Skeletal muscle tissue (tissue), 4 donors: ENCODE results near the gene COX7B2. TPM values are rescaled to one million over a fixed set of nuclear protein-coding genes. Genes with fewer than 3 reads are reported as not detected.

ENCODE experiments used
- H3K27ac ChIP-seq: one replicate; pipeline ENCODE4 v1.7.0; 2013; ENCODE audit warnings: mild to moderate bottlenecking, low read depth, low read length, inconsistent platforms
- H3K27me3 ChIP-seq, 3 donors: one replicate each; pipeline ENCODE4 v1.7.0; 2013; ENCODE audit warnings: low read length in 3 of 3; ENCODE audit not compliant: control insufficient read depth in 3 of 3, insufficient read depth in 3 of 3
- H3K36me3 ChIP-seq, 3 donors: one replicate each; pipeline ENCODE4 v1.7.0; 2013; ENCODE audit warnings: low read length in 3 of 3; ENCODE audit not compliant: control insufficient read depth in 3 of 3, insufficient read depth in 3 of 3
- H3K4me1 ChIP-seq, 3 donors: one replicate each; pipeline ENCODE4 v1.7.0; 2013; ENCODE audit warnings: low read length in 3 of 3, mild to moderate bottlenecking in 3 of 3; ENCODE audit not compliant: control insufficient read depth in 3 of 3, insufficient read depth in 3 of 3
- H3K4me3 ChIP-seq, 3 donors: one replicate each; pipeline ENCODE4 v1.7.0; 2013; ENCODE audit warnings: low read length in 3 of 3
- H3K9ac ChIP-seq, 3 donors: one replicate each; pipeline ENCODE4 v1.7.0; 2013; ENCODE audit warnings: low read length in 3 of 3, mild to moderate bottlenecking in 3 of 3, moderate library complexity in 2 of 3, low read depth in 1 of 3
- H3K9me3 ChIP-seq, 3 donors: one replicate each; pipeline ENCODE4 v1.7.0; 2013; ENCODE audit warnings: low read length in 3 of 3; ENCODE audit not compliant: control insufficient read depth in 3 of 3
- total RNA-seq: library from RNA; depleted of rRNA; stranded (reverse); fragments of >200 nt; gene quantifications from one replicate; pipeline ENCODE4 v1.2.3, GENCODE V29; 2014
- donor health status: Osteomylitis.

The COX7B2 gene
- total RNA-seq, 1 donor from 2014 or later: not detected

- no peak overlapping the region for H3K27ac ChIP-seq
- H3K4me1 ChIP-seq: no peaks in the 10 kb centered on the region
- no peaks in the 10 kb centered on the region for H3K36me3 ChIP-seq
- no peak overlapping the region for H3K4me3 ChIP-seq
- no peaks in the 10 kb centered on the region for H3K9me3 ChIP-seq
- no peaks in the 10 kb centered on the region for H3K27me3 ChIP-seq
- H3K9ac ChIP-seq: no peak overlapping the region
These were observed 104.1 kb downstream of the COX7B2 start for GRCh38 chr4:46804781-46805413.

- Histone ChIP-seq H3K27ac (no peak overlapping the region), H3K4me1 (no peaks in the 10 kb centered on the region), H3K4me3 (no peak overlapping the region), H3K27me3 (no peaks in the 10 kb centered on the region), H3K9ac (no peak overlapping the region), H3K36me3 (no peaks in the 10 kb centered on the region), H3K9me3 (no peaks in the 10 kb centered on the region)
These were observed 116.0 kb downstream of the COX7B2 start for GRCh38 chr4:46793036-46793435.

- Histone ChIP-seq H3K9ac (no peak overlapping the region), H3K27me3 (no peaks in the 10 kb centered on the region), H3K4me1 (no peaks in the 10 kb centered on the region), H3K36me3 (no peaks in the 10 kb centered on the region), H3K9me3 (no peaks in the 10 kb centered on the region), H3K4me3 (no peak overlapping the region), H3K27ac (no peak overlapping the region)
These were observed 127.5 kb downstream of the COX7B2 start for GRCh38 chr4:46781434-46782092.

- H3K36me3 ChIP-seq: no peaks in the 10 kb centered on the region
- H3K4me1 ChIP-seq: no peaks in the 10 kb centered on the region
- no peak overlapping the region for H3K27ac ChIP-seq
- no peak overlapping the region for H3K4me3 ChIP-seq
- no peak overlapping the region for H3K9ac ChIP-seq
- peaks cover 0 to 5% (median 0%) of the 10 kb centered on the region in 3 donors for H3K9me3 ChIP-seq
- H3K27me3 ChIP-seq: no peaks in the 10 kb centered on the region
These were observed 143.6 kb downstream of the COX7B2 start for GRCh38 chr4:46765465-46765864.

- Histone ChIP-seq H3K27ac (no peak overlapping the region), H3K9ac (no peak overlapping the region), H3K36me3 (no peaks in the 10 kb centered on the region), H3K4me1 (no peaks in the 10 kb centered on the region), H3K4me3 (no peak overlapping the region), H3K27me3 (no peaks in the 10 kb centered on the region), H3K9me3 (peaks cover 0 to 3% (median 0%) of the 10 kb centered on the region in 3 donors)
These were observed 179.0 kb downstream of the COX7B2 start for GRCh38 chr4:46730075-46730474.

GRCh38 chr4:46720055-46720454, 189.0 kb downstream of the COX7B2 start:
- Histone ChIP-seq H3K4me3 (no peak overlapping the region), H3K36me3 (no peaks in the 10 kb centered on the region), H3K27ac (no peak overlapping the region), H3K4me1 (no peaks in the 10 kb centered on the region), H3K9me3 (no peaks in the 10 kb centered on the region), H3K9ac (no peak overlapping the region), H3K27me3 (no peaks in the 10 kb centered on the region)

- no peaks in the 10 kb centered on the region for H3K4me1 ChIP-seq
- H3K4me3 ChIP-seq: no peak overlapping the region
- no peaks in the 10 kb centered on the region for H3K27me3 ChIP-seq
- H3K36me3 ChIP-seq: no peaks in the 10 kb centered on the region
- no peaks in the 10 kb centered on the region for H3K9me3 ChIP-seq
- no peak overlapping the region for H3K27ac ChIP-seq
- no peak overlapping the region for H3K9ac ChIP-seq
These were observed 191.1 kb downstream of the COX7B2 start for GRCh38 chr4:46717950-46718349.

- Histone ChIP-seq H3K27ac (no peak overlapping the region), H3K27me3 (no peaks in the 10 kb centered on the region), H3K4me3 (no peak overlapping the region), H3K4me1 (no peaks in the 10 kb centered on the region), H3K36me3 (no peaks in the 10 kb centered on the region), H3K9me3 (no peaks in the 10 kb centered on the region), H3K9ac (no peak overlapping the region)
These were observed 193.6 kb downstream of the COX7B2 start for GRCh38 chr4:46715468-46715867.

- Histone ChIP-seq H3K4me3 (no peak overlapping the region), H3K36me3 (no peaks in the 10 kb centered on the region), H3K9me3 (no peaks in the 10 kb centered on the region), H3K27ac (no peak overlapping the region), H3K27me3 (no peaks in the 10 kb centered on the region), H3K4me1 (no peaks in the 10 kb centered on the region), H3K9ac (no peak overlapping the region)
These were observed 210.2 kb downstream of the COX7B2 start for GRCh38 chr4:46698891-46699290.
